HepG2 (cell line): ENCODE measurements around the gene ZNF8. TPM values are rescaled to one million over a fixed set of nuclear protein-coding genes. Genes with fewer than 3 reads are reported as not detected.

ENCODE experiments used
- AKNA ChIP-seq: sonication (generic); formaldehyde crosslinking; IDR thresholded peaks from 2 replicates; pipeline ENCODE4 v1.4.0; 2020; ENCODE audit warnings: missing genetic modification reagents, borderline replicate concordance
- ARID4A ChIP-seq: sonication (generic); formaldehyde crosslinking; IDR thresholded peaks from 2 replicates; pipeline ENCODE4 v1.5.0; 2020; ENCODE audit warnings: mild to moderate bottlenecking, missing genetic modification reagents, borderline replicate concordance
- ATF1 ChIP-seq: IDR thresholded peaks from 2 replicates; pipeline ENCODE4 v1.6.1; 2016; ENCODE audit warnings: mild to moderate bottlenecking, control low read depth
- SIN3A ChIP-seq: IDR thresholded peaks from 2 replicates; pipeline ENCODE4 v1.6.1; 2011; ENCODE audit warnings: low read depth, mild to moderate bottlenecking, control low read depth, low read length, borderline replicate concordance
- ZHX2 ChIP-seq, 2 experiments: sonication (generic) in 1 of 2; formaldehyde crosslinking in 1 of 2; IDR thresholded peaks; 2 replicates each; pipeline versions ENCODE4 v1.6.1 to v1.9.0; 2014 to 2022; ENCODE audit warnings: antibody characterized with exemption in 1 of 2, borderline replicate concordance in 1 of 2, inconsistent platforms in 1 of 2, low read depth in 1 of 2, missing genetic modification reagents in 1 of 2
- ZNF136 ChIP-seq: sonication (generic); formaldehyde crosslinking; IDR thresholded peaks from 2 replicates; pipeline ENCODE4 v1.8.1; 2022; ENCODE audit warnings: low read depth, mild to moderate bottlenecking, moderate library complexity, missing genetic modification reagents
- ZNF326 ChIP-seq: sonication (generic); formaldehyde crosslinking; IDR thresholded peaks from 2 replicates; pipeline ENCODE4 v1.4.0; 2020; ENCODE audit warnings: missing genetic modification reagents, borderline replicate concordance
- ZNF468 ChIP-seq: sonication (generic); formaldehyde crosslinking; IDR thresholded peaks from 2 replicates; pipeline ENCODE4 v1.8.0; 2022; ENCODE audit warnings: mild to moderate bottlenecking, moderate library complexity, missing genetic modification reagents
- ZNF547 ChIP-seq: sonication (generic); formaldehyde crosslinking; IDR thresholded peaks from 2 replicates; pipeline ENCODE4 v1.5.1; 2020; ENCODE audit warnings: mild to moderate bottlenecking, missing genetic modification reagents
- ZNF574 ChIP-seq: sonication (generic); formaldehyde crosslinking; IDR thresholded peaks from 2 replicates; pipeline ENCODE4 v1.4.0; 2020; ENCODE audit warnings: missing genetic modification reagents
- polyA plus RNA-seq, 8 experiments: library from polyadenylated mRNA; depleted of rRNA in 3 of 8; stranded (reverse) in 7 of 8; unstranded in 1 of 8; fragments of >200 nt; fragmentation: Illumina TruSeq in 4 of 8; extraction: Trizol in 4 of 8; gene quantifications; 2 replicates each; pipeline versions ENCODE4 v1.2.1 to v1.2.3, GENCODE V29; 2011 to 2016; ENCODE audit warnings: low read depth in 4 of 8, missing spikeins in 1 of 8, mixed read lengths in 1 of 8; ENCODE audit not compliant: insufficient read depth in 1 of 8
- total RNA-seq, 5 experiments: library from RNA; depleted of rRNA; stranded (reverse); fragments of >200 nt; fragmentation: Illumina TruSeq; extraction: Trizol; gene quantifications; 2 replicates each; pipeline ENCODE4 v1.2.3, GENCODE V29; 2016; ENCODE audit warnings: low read depth in 1 of 5

ZNF8 gene
- total and polyA plus RNA-seq, 2 of the 13 experiments (the other 11 are each of a cell fraction or from before 2014, with no cell fraction given): 3.1 to 3.3 TPM

GRCh38 chr19:58278541-58279041 lies at the start of gene ZNF8 (continued):
- TF ChIP-seq ZHX2 (IDR thresholded peaks at IDR 0.05; ENCODE audit: low read depth): peak; percentile 30; the same call in 1 of the 2 replicates
- no peak for TF ChIP-seq ZHX2 (CRISPR knock-in tag; IDR thresholded peaks at IDR 0.05; ENCODE audit: borderline replicate concordance)
- no peak for TF ChIP-seq ZNF136 (CRISPR knock-in tag)
- peak; percentile 74 for TF ChIP-seq ZNF574
- peak; percentile 95 for TF ChIP-seq ARID4A (CRISPR knock-in tag)
- TF ChIP-seq ZNF468 (CRISPR knock-in tag): no peak
- no peak for TF ChIP-seq ZNF547 (CRISPR knock-in tag)
- no peak for TF ChIP-seq SIN3A
- no peak for TF ChIP-seq ZNF326 (CRISPR knock-in tag)
- TF ChIP-seq ATF1: 0 out of 2 replicates have a peak, but pooled peaks have one; percentile 24
- TF ChIP-seq AKNA (CRISPR knock-in tag): no peak
